NCI-H69 (cell line): ENCODE measurements around the gene SMR3A.

Source experiments
- DNase-seq: peaks from one replicate; lab custom pipeline; 2025; lab: John Stamatoyannopoulos, UW

SMR3A gene

DNA sequence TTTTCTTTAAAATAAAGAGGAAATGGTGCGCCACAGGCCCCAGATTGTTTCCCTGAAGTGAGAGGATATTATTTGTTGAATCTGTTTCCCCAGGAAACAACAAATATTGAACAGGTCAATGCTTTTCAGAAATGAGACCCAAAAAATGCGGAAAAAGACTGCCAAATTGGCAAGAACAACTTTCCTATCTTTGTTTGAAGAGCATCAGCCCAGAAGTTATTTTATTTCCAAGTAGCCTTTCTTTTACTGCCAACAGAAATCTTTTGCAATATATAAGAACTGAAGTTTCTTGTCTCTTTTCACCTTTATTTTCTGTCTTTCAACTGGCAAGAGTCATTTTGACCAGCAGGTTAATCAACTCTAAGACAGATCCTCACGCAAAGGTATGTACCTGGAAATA is at the start of gene SMR3A:
Gene SMR3A (plus strand): TSS at position 301 of the 400 bp plus-strand sequence. CDS start 1,356 bp downstream, outside the sequence.
- no peak for DNase-seq

GRCh38 chr4:70313736-70314135 is 46.8 kb upstream of the SMR3A start:
- DNase-seq = no peak

GRCh38 chr4:70315928-70316327 is 44.6 kb upstream of the SMR3A start:
- DNase-seq = no peak

GRCh38 chr4:70326052-70326451 is 34.5 kb upstream of the SMR3A start:
- no peak for DNase-seq

GRCh38 chr4:70334681-70335080 is 25.9 kb upstream of the SMR3A start, which contains the start of gene CABS1:
Gene CABS1, plus strand, starts transcription at chr4:70334981. Its CDS starts 59 bp downstream, at chr4:70335040.
- DNase-seq = no peak

GRCh38 chr4:70336043-70336442 is 24.5 kb upstream of the SMR3A start:
- no peak for DNase-seq

GRCh38 chr4:70337886-70338420 is 22.6 kb upstream of the SMR3A start:
- no peak for DNase-seq

- no peak for DNase-seq
Observed at GRCh38 chr4:70356185-70356584, 4.4 kb upstream of the SMR3A start.

GRCh38 chr4:70359115-70359661 is 1.4 kb upstream of the SMR3A start:
- no peak for DNase-seq

DNA sequence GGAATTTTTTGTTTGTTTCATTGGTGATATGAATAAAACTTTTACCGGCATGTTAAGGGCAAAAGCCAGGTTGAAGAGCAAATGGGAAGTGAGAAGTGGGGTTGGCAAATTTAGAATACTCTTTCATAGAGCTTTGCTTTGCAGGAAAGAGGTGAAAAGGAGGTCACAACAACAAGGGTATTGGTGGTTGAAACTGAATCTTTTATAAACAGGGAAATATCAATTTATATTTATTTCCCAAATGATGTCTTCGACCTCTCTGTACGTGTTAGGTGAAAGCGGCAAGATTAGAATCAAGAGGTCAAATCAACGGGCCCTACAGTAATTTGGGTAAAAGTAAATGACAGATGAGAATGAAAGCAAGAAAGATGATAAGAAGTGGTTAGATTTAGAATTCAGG is 3.4 kb downstream of the SMR3A start:
- DNase-seq = no peak

DNA sequence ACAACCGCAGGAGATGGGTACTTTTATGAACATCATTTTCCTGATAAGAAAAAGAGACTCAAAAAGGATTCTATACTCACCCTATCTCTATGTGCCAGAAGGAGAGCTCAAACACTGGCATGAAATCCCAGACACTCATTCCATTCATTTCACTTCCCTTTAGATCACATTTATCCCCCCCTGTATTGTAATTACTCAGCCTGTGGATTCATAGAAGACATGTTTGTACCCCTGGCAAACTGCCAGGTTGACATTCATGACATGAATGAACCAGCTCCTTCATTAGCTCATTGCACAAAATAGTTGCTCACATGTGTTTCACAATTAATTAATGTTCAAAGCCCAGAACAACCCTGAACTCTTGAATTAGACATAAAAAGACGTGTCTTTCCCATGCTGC is 4.9 kb downstream of the SMR3A start:
- DNase-seq = peak; percentile 0

DNA sequence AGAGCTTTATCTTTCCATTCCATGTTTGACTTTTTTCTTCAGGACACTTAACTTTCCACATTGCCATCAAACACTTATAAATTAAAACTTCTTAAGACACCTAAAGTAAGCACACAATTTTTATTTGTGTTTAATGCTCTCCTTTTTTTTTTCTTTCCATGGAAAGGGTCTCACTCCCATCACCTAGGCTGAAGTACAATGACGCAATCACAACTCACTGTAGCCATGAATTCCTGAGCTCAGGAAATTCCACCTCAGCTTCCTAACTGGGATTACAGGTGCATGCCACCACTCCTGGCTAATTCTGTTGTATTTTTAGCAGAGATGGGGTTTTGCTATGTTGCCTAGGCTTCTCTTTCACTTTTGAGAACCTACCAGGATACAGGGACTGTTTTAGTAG is 7.3 kb downstream of the SMR3A start:
- DNase-seq = no peak

DNA sequence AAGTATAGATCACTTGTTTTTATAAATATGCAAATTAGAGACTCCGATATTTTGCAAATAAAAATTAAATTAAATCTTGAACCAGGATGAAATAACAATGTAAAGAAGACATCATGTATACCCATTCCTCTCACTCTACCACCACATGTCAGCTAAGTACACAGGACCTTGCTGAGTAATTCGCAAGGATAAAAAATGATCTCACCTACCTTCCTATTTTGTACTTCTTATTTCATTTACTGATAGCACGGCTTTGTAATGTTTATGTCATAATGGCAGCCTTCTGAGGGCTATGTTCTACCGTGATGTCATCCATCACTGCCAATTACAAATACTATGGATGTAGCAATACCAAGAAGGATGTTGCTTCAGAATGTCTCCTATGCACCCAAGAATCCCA is 11.4 kb downstream of the SMR3A start:
- DNase-seq = no peak

DNA sequence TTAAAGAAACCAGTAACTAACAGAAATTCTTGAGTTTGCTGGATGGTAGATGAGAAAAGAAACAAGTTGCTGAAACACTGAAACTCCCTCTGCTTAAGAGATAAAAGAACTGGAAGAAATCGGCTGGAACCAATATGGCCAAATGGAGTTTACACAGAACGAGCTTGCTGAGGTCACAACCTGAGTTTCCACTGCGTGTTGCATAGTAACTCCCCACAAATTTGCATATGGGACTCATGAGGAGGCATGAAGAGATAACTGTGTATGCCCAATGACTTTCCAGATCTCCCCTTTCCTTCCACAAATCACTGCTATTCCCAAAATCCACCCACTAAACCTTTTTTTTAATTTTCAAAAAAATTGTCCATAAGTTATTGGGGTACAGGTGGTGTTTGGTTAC is 12.2 kb downstream of the SMR3A start:
- DNase-seq = no peak

- no peak for DNase-seq
Observed at GRCh38 chr4:70380578-70380977, 20.0 kb downstream of the SMR3A start.

- DNase-seq = no peak
Observed at GRCh38 chr4:70382691-70383181, 22.2 kb downstream of the SMR3A start, which contains the start of gene SMR3B. Gene SMR3B, plus strand, starts transcription at chr4:70383131. Its CDS starts 1,380 bp downstream, at chr4:70384511.

DNA sequence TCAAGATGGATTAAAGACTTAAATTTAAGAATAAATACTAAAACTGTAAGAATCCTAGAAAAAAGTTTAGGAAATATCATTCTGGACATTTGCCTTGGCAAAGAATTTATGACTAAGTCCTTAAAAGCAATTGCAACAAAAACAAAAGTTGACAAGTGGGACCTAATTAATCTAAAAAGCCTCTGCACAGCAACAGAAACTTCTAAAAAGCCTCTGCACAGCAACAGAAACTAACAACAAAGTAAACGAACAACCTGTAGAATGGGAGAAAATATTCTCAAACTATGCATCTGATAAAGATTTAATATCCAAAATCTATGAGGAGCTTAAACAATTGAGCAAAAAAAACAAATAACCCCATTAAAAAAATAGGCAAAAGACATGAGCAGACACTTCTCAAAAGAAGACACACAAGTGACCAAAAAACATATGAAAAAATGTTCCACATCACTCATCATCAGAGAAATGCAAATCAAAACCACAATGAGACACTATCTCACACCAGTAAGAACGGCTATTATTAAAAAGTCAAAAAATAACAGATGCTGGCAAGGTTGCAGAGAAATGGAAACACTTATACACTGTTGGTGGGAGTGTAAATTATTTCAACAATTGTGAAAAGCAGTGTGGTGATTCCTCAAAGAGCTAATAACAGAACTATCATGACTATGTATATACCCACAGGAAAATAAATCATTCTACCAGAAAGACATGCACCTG is 31.7 kb downstream of the SMR3A start:
- DNase-seq = no peak

- DNase-seq = no peak
Observed at GRCh38 chr4:70397580-70397979, 37.0 kb downstream of the SMR3A start, which contains the start of gene OPRPN. Gene OPRPN, plus strand, starts transcription at chr4:70397940. Its CDS starts 1,346 bp downstream, at chr4:70399286.

DNA sequence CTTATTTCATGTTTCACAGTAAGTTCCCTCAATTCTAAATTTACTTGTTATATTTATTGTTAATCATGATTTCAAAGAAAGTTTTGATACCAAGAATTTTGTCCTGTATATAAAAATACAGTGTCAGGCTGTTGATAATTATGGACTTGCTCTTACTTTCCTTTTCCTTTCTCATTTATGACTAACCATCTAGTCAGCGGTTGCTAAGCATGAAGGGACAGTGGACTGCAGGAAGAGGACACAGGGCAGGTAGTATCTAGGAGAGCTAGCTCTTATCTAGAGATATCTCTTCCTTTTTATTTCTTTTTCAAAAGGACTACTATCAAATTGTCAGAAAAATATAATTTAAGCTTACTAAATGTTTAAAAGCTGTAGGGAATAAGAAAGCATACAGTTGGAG is 38.8 kb downstream of the SMR3A start:
- no peak for DNase-seq

GRCh38 chr4:70402762-70403161 is 42.2 kb downstream of the SMR3A start:
- no peak for DNase-seq

- no peak for DNase-seq
Observed at GRCh38 chr4:70405765-70406164, 45.2 kb downstream of the SMR3A start.
